Measurements from ENCODE around the gene CROCC.

CROCC gene

GRCh38 chr1:17014671-17015567 is 93.2 kb downstream of the CROCC start:
- no peak for TF ChIP-seq CTCF (IDR thresholded peaks at IDR 0.05; ENCODE audit: low read depth, low read length)
- no peak overlapping the region for H3K4me3 ChIP-seq (ENCODE audit: low read depth, low read length)
- in situ Hi-C loops (cut with HindIII; ENCODE audit: low sequenced_read_pairs), result no loop called here
- DNase-seq (ENCODE audit: low read depth, low spot score), result no peak

- no peak overlapping the region for H3K4me3 ChIP-seq (ENCODE audit: low read depth, low read length)
- peak; percentile 77 for DNase-seq (ENCODE audit: low read depth, low spot score)
- in situ Hi-C loops (cut with HindIII; ENCODE audit: low sequenced_read_pairs), result no loop called here
- TF ChIP-seq CTCF (IDR thresholded peaks at IDR 0.05; ENCODE audit: low read depth, low read length), result no peak
These were observed 94.6 kb downstream of the CROCC start for GRCh38 chr1:17016317-17016661.

- no peak for TF ChIP-seq CTCF (IDR thresholded peaks at IDR 0.05; ENCODE audit: low read depth, low read length)
- no peak overlapping the region for H3K4me3 ChIP-seq (ENCODE audit: low read depth, low read length)
- DNase-seq (ENCODE audit: low read depth, low spot score), result no peak
- in situ Hi-C loops (cut with HindIII; ENCODE audit: low sequenced_read_pairs), result no loop called here
These were observed 95.7 kb downstream of the CROCC start for GRCh38 chr1:17017435-17017834.

DNA sequence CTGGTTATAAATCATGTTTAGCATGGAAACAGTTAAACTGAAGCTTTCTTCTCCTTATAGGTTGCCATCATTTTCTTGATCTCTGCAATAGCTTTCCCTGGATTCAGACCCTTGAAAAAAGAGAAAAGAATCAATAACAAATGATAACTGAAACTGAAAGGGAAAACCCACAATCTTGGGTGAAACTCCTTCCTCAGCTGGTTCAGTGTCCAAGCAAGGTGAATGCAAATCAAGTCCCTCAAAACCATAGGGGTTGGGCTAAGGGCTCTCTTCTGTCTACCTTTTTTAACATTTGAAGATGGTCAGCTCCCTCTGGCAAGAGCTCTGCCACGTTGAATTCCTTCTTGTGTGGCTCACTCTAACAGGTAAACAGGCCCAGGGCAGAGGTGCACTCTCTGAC is 97.1 kb downstream of the CROCC start:
- H3K4me3 ChIP-seq (ENCODE audit: low read depth, low read length), result no peak overlapping the region
- in situ Hi-C loops (cut with HindIII; ENCODE audit: low sequenced_read_pairs), result no loop called here
- DNase-seq (ENCODE audit: low read depth, low spot score), result no peak
- TF ChIP-seq CTCF (IDR thresholded peaks at IDR 0.05; ENCODE audit: low read depth, low read length), result no peak

DNA sequence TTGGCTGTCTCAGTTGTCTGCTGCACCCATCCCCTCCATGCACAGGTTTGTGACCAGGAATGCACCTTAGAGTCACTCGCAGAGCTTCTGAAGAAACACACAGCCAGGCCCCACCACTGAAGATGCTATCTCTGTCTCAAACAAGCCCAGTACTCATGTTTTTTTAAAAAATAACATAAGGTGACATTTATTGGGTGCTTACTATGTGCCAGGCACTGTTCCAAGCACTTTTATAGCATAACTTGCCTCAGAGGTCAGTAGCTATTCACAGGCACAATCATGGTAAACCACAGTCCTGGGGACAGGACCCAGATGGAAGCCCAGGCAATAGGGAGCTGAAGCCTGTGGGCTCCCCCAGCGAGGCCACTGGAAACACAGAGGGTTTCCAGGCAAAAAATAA is 98.8 kb downstream of the CROCC start:
- in situ Hi-C loops (cut with HindIII; ENCODE audit: low sequenced_read_pairs), result no loop called here
- H3K4me3 ChIP-seq (ENCODE audit: low read depth, low read length), result no peak overlapping the region
- no peak for TF ChIP-seq CTCF (IDR thresholded peaks at IDR 0.05; ENCODE audit: low read depth, low read length)
- no peak for DNase-seq (ENCODE audit: low read depth, low spot score)

DNA sequence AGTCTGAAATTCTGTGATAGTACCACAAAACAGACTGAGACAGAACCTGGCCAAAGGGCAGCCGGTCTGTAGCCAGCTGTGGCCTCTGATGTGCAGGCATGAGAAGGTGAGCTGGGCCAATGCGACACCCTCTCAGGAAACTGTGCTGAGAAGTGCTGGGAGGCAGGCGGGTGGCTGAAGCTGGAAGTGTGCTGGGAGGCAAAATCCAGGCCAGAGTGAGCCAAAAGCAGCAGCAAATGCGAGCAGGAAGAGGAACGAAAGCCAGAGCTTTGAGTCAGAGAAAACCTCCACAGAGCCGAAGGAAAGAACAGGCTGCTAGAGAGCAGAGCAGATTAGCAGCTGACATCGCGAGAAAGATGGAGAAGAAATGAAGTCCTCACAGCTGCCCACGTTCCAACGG is 100.2 kb downstream of the CROCC start:
- TF ChIP-seq CTCF (IDR thresholded peaks at IDR 0.05; ENCODE audit: low read depth, low read length), result no peak
- H3K4me3 ChIP-seq (ENCODE audit: low read depth, low read length), result no peak overlapping the region
- in situ Hi-C loops (cut with HindIII; ENCODE audit: low sequenced_read_pairs), result no loop called here
- no peak for DNase-seq (ENCODE audit: low read depth, low spot score)

All from astrocyte of the spinal cord (primary cell).